Gastrocnemius medialis (tissue), 4 donors: ENCODE data around the gene GALNT14.

Source experiments
- POLR2A ChIP-seq, 2 donors: fragments of 450-650 bp; IDR thresholded peaks; one replicate each; pipeline ENCODE4 v1.6.1; 2017; ENCODE audit warnings: antibody characterized with exemption in 2 of 2, mild to moderate bottlenecking in 2 of 2, moderate library complexity in 2 of 2
- TF ChIP-seq, protein P1 (sequence below), 5 experiments: fragments of 450-650 bp in 3 of 5; fragments of 200-600 bp in 2 of 5; sonication (generic) in 2 of 5; IDR thresholded peaks in 4 of 5; conservative IDR thresholded peaks in 1 of 5; 1 replicate in 4 of 5; 2 replicates in 1 of 5; pipeline ENCODE4 v1.5.1; 2016 to 2019; ENCODE audit warnings: antibody characterized with exemption in 5 of 5, mild to moderate bottlenecking in 3 of 5, moderate library complexity in 3 of 5

- no peak for TF ChIP-seq POLR2A (IDR thresholded peaks at IDR 0.05)
- TF ChIP-seq, protein P1, sequence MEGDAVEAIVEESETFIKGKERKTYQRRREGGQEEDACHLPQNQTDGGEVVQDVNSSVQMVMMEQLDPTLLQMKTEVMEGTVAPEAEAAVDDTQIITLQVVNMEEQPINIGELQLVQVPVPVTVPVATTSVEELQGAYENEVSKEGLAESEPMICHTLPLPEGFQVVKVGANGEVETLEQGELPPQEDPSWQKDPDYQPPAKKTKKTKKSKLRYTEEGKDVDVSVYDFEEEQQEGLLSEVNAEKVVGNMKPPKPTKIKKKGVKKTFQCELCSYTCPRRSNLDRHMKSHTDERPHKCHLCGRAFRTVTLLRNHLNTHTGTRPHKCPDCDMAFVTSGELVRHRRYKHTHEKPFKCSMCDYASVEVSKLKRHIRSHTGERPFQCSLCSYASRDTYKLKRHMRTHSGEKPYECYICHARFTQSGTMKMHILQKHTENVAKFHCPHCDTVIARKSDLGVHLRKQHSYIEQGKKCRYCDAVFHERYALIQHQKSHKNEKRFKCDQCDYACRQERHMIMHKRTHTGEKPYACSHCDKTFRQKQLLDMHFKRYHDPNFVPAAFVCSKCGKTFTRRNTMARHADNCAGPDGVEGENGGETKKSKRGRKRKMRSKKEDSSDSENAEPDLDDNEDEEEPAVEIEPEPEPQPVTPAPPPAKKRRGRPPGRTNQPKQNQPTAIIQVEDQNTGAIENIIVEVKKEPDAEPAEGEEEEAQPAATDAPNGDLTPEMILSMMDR (IDR thresholded peaks at IDR 0.05 in 4 of 5, conservative IDR thresholded peaks at IDR 0.05 in 1 of 5) = no peak
Measured at GRCh38 chr2:31018280-31018679, 120.0 kb downstream of the GALNT14 start.
